Testis (tissue), 3 donors: ENCODE data around the gene IL22RA1. TPM values are rescaled to one million over a fixed set of nuclear protein-coding genes. Genes with fewer than 3 reads are reported as not detected.

ENCODE experiments used
- DNase-seq: peaks from one replicate; pipeline ENCODE4 v3.0.0-alpha.2; 2019
- H3K27ac ChIP-seq, 2 donors: fragments of 200-600 bp; sonication (generic); one replicate each; pipeline ENCODE4 v1.5.1; 2019
- H3K27me3 ChIP-seq: fragments of 200-600 bp; sonication (generic); one replicate; pipeline ENCODE4 v1.5.1; 2019
- H3K36me3 ChIP-seq: fragments of 200-600 bp; sonication (generic); one replicate; pipeline ENCODE4 v1.5.1; 2017; ENCODE audit warnings: low read depth; ENCODE audit errors: missing control alignments
- H3K4me1 ChIP-seq: fragments of 200-600 bp; sonication (generic); one replicate; pipeline ENCODE4 v1.5.1; 2019
- H3K4me3 ChIP-seq, 2 donors: fragments of 200-600 bp; sonication (generic); one replicate each; pipeline ENCODE4 v1.5.1; 2017 to 2019
- H3K9me3 ChIP-seq: fragments of 200-600 bp; sonication (generic); one replicate; pipeline ENCODE4 v1.5.1; 2017
- CTCF ChIP-seq, 3 experiments: fragments of 450-650 bp in 2 of 3; fragments of 200-600 bp in 1 of 3; sonication (generic) in 1 of 3; IDR thresholded peaks; one replicate each; pipeline ENCODE4 v1.5.1; 2016 to 2019; ENCODE audit warnings: antibody characterized with exemption in 3 of 3, mild to moderate bottlenecking in 2 of 3, moderate library complexity in 1 of 3
- POLR2A ChIP-seq: fragments of 450-650 bp; IDR thresholded peaks from one replicate; pipeline ENCODE4 v1.6.1; 2017; ENCODE audit warnings: antibody characterized with exemption, mild to moderate bottlenecking, moderate library complexity
- WGBS, 2 donors: methylation state at CpG; one replicate each; pipeline ENCODE4 v1.1.5; 2018; 5-methylcytosine and 5-hydroxymethylcytosine counted together
- intact Hi-C: fragments of 100-400 bp; cut with DNase I; formaldehyde crosslinking; loops from one replicate; pipeline ENCODE4 v1.15.1; 2023; ENCODE audit warnings: low total_unique reads
- polyA plus RNA-seq: library from polyadenylated mRNA; stranded (reverse); fragments of 350-450 nt; fragmentation: Illumina TruSeq; extraction: RNeasy Lipid Tissue Mini Kit (QIAGEN cat#74804); gene quantifications from one replicate; pipeline ENCODE4 v1.2.3, GENCODE V29; 2014; ENCODE audit warnings: low read depth, low replicate concordance; ENCODE audit not compliant: insufficient read depth
- total RNA-seq, 2 donors: library from RNA; depleted of rRNA; stranded (reverse); fragments of >200 nt; gene quantifications; one replicate each; pipeline ENCODE4 v1.2.3, GENCODE V29; 2016

IL22RA1 gene
- total and polyA plus RNA-seq, 3 donors from 2014 or later = 0.31 to 0.95 (median 0.93) TPM

GRCh38 chr1:24100945-24101737 is 41.8 kb downstream of the IL22RA1 start:
- DNase-seq = peak; percentile 78
- TF ChIP-seq POLR2A (no peak), CTCF (IDR thresholded peaks at IDR 0.05) (no peak)
- WGBS, 2 donors = 34 to 39% methylated on average over 12 to 13 of the region's 13 CpGs
- no peaks in the 10 kb centered on the region for H3K9me3 ChIP-seq
- no peak overlapping the region for H3K27ac ChIP-seq
- H3K4me1 ChIP-seq = peaks cover 37% of the 10 kb centered on the region
- no peaks in the 10 kb centered on the region for H3K36me3 ChIP-seq
- intact Hi-C loops = no loop called here
- H3K4me3 ChIP-seq = no peak overlapping the region
- H3K27me3 ChIP-seq = no peaks in the 10 kb centered on the region

GRCh38 chr1:24098943-24099638 is 43.8 kb downstream of the IL22RA1 start:
- no peaks in the 10 kb centered on the region for H3K36me3 ChIP-seq
- no peaks in the 10 kb centered on the region for H3K27me3 ChIP-seq
- H3K4me1 ChIP-seq = peaks cover 27% of the 10 kb centered on the region
- no peak for TF ChIP-seq POLR2A
- no peak for TF ChIP-seq CTCF (IDR thresholded peaks at IDR 0.05)
- intact Hi-C loops = no loop called here
- no peak for DNase-seq
- H3K27ac ChIP-seq = no peak overlapping the region
- H3K9me3 ChIP-seq = no peaks in the 10 kb centered on the region
- no peak overlapping the region for H3K4me3 ChIP-seq
- WGBS, 2 donors = 74% methylated on average over 12 of the region's 12 CpGs

- Histone ChIP-seq H3K4me1 (peaks cover 27% of the 10 kb centered on the region), H3K27ac (no peak overlapping the region), H3K4me3 (no peak overlapping the region), H3K27me3 (no peaks in the 10 kb centered on the region), H3K9me3 (no peaks in the 10 kb centered on the region), H3K36me3 (no peaks in the 10 kb centered on the region)
- intact Hi-C loops = no loop called here
- whole genome bisulfite sequencing, 2 donors = 92 to 93% methylated on average over 5 of the region's 5 CpGs
- DNase-seq = no peak
- TF ChIP-seq POLR2A = no peak
- TF ChIP-seq CTCF (IDR thresholded peaks at IDR 0.05) = no peak
Measured at GRCh38 chr1:24098102-24098501, 44.8 kb downstream of the IL22RA1 start.

- Histone ChIP-seq H3K9me3 (no peaks in the 10 kb centered on the region), H3K4me1 (peaks cover 22% of the 10 kb centered on the region), H3K36me3 (no peaks in the 10 kb centered on the region), H3K27me3 (no peaks in the 10 kb centered on the region), H3K27ac (no peak overlapping the region), H3K4me3 (no peak overlapping the region)
- DNase-seq = no peak
- TF ChIP-seq POLR2A = no peak
- no peak for TF ChIP-seq CTCF (IDR thresholded peaks at IDR 0.05)
- intact Hi-C loops = no loop called here
- WGBS, 2 donors = 86 to 93% methylated on average over 6 to 11 of the region's 11 CpGs
Measured at GRCh38 chr1:24097663-24098062, 45.3 kb downstream of the IL22RA1 start.
